DOHH2 (cell line): ENCODE data around the gene CAPN2.

Experiments
- H3F3A ChIP-seq: fragments of 200-600 bp; sonication (generic), shearing (Covaris generic); 2 replicates; pipeline ENCODE4 v1.6.0; 2016; ENCODE audit warnings: antibody characterized with exemption, mild to moderate bottlenecking; ENCODE audit not compliant: control insufficient read depth, insufficient read depth
- H3K27ac ChIP-seq: fragments of 200-600 bp; sonication (generic); 2 replicates; pipeline ENCODE4 v1.5.1; 2014; ENCODE audit warnings: low read depth, mild to moderate bottlenecking, low read length, moderate library complexity
- H3K27me3 ChIP-seq: fragments of 200-600 bp; sonication (generic); 2 replicates; pipeline ENCODE4 v1.6.1; 2014; ENCODE audit warnings: mild to moderate bottlenecking, low read length, mixed read lengths; ENCODE audit not compliant: control insufficient read depth
- H3K36me3 ChIP-seq: fragments of 200-600 bp; sonication (generic); 2 replicates; pipeline ENCODE4 v1.6.1; 2014; ENCODE audit warnings: mild to moderate bottlenecking, low read length, moderate library complexity, mixed read lengths; ENCODE audit not compliant: control insufficient read depth
- H3K4me1 ChIP-seq: fragments of 200-600 bp; sonication (generic); 2 replicates; pipeline ENCODE4 v1.6.1; 2014; ENCODE audit warnings: mild to moderate bottlenecking, low read length, mixed read lengths; ENCODE audit not compliant: control insufficient read depth
- H3K4me2 ChIP-seq: fragments of 200-600 bp; sonication (generic); 2 replicates; pipeline ENCODE4 v1.6.0; 2014; ENCODE audit warnings: mild to moderate bottlenecking, low read length, moderate library complexity
- H3K4me3 ChIP-seq: fragments of 200-600 bp; sonication (generic); 2 replicates; pipeline ENCODE4 v1.5.1; 2014; ENCODE audit warnings: mild to moderate bottlenecking, low read length, mixed read lengths
- H3K79me2 ChIP-seq: fragments of 200-600 bp; sonication (generic); 2 replicates; pipeline ENCODE4 v1.6.1; 2014; ENCODE audit warnings: mild to moderate bottlenecking, low read length, mixed read lengths; ENCODE audit not compliant: control insufficient read depth
- H3K9me2 ChIP-seq: fragments of 200-600 bp; sonication (generic); replicated peaks from 2 replicates; pipeline ENCODE4 v1.6.1; 2014; ENCODE audit warnings: mild to moderate bottlenecking, low read length, mixed read lengths; ENCODE audit not compliant: control insufficient read depth
- H3K9me3 ChIP-seq: fragments of 200-600 bp; sonication (generic); 2 replicates; pipeline ENCODE4 v1.6.1; 2014; ENCODE audit warnings: antibody characterized with exemption, low read length, mixed read lengths; ENCODE audit not compliant: control insufficient read depth, insufficient read depth
- H4K20me1 ChIP-seq: fragments of 200-600 bp; sonication (generic); 2 replicates; pipeline ENCODE4 v1.6.0; 2014; ENCODE audit warnings: low read depth, mild to moderate bottlenecking, antibody characterized with exemption, low read length, moderate library complexity; ENCODE audit not compliant: control insufficient read depth, insufficient read depth
- EZH2phosphoT487 ChIP-seq: fragments of 200-600 bp; sonication (generic); IDR thresholded peaks from 2 replicates; pipeline ENCODE4 v1.6.1; 2017; ENCODE audit warnings: borderline replicate concordance, mild to moderate bottlenecking, antibody characterized with exemption, low read length, moderate library complexity, mixed read lengths
- TF ChIP-seq, protein P1 (sequence below): fragments of 200-600 bp; sonication (generic); IDR thresholded peaks from one replicate; pipeline ENCODE4 v1.5.1; 2014; ENCODE audit warnings: antibody characterized with exemption, mild to moderate bottlenecking, low read depth, low read length; ENCODE audit not compliant: poor library complexity, severe bottlenecking

Gene CAPN2

DNA sequence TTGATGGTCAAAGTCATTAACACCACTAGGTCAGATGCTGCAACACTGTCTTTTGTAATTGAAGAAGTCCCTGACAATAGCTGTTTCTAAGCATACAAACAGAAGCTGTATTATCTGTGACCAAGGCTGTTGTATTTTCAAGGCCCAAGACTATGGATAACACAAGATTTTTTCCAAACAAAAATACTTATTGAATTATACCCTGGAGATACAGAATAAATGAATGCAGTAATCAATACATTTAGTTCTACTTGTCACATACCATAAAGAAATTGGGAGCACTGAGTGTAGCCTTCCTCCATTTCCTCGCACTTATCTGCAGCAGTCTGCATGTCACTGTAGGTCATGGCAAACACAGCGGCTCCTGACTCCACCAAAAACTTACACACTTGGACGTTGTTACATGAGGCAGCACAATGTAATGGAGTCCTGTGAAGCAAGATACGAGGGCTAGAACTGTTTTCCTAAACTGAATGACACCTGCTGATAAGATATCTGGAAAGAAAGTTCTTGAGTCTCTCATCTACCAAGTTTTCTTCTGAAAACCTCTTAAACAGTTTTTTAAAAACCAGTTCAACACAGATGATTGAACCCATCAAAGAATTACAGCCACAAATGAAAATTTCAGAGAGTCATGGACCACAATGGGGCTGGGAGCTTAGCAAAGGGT lies 76.5 kb downstream of the CAPN2 start:
- Histone ChIP-seq H3K4me1 (peaks cover 8% of the 10 kb centered on the region), H3K36me3 (peaks cover 27% of the 10 kb centered on the region), H3K4me2 (no peak overlapping the region), H3K4me3 (no peak overlapping the region), H3F3A (no peaks in the 10 kb centered on the region), H3K27ac (no peak overlapping the region), H3K79me2 (no peaks in the 10 kb centered on the region), H3K27me3 (no peaks in the 10 kb centered on the region), H4K20me1 (no peaks in the 10 kb centered on the region), H3K9me2 (no peaks in the 10 kb centered on the region), H3K9me3 (no peaks in the 10 kb centered on the region)
- no peak for TF ChIP-seq EZH2phosphoT487
- TF ChIP-seq, protein P1, sequence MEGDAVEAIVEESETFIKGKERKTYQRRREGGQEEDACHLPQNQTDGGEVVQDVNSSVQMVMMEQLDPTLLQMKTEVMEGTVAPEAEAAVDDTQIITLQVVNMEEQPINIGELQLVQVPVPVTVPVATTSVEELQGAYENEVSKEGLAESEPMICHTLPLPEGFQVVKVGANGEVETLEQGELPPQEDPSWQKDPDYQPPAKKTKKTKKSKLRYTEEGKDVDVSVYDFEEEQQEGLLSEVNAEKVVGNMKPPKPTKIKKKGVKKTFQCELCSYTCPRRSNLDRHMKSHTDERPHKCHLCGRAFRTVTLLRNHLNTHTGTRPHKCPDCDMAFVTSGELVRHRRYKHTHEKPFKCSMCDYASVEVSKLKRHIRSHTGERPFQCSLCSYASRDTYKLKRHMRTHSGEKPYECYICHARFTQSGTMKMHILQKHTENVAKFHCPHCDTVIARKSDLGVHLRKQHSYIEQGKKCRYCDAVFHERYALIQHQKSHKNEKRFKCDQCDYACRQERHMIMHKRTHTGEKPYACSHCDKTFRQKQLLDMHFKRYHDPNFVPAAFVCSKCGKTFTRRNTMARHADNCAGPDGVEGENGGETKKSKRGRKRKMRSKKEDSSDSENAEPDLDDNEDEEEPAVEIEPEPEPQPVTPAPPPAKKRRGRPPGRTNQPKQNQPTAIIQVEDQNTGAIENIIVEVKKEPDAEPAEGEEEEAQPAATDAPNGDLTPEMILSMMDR, result no peak

DNA sequence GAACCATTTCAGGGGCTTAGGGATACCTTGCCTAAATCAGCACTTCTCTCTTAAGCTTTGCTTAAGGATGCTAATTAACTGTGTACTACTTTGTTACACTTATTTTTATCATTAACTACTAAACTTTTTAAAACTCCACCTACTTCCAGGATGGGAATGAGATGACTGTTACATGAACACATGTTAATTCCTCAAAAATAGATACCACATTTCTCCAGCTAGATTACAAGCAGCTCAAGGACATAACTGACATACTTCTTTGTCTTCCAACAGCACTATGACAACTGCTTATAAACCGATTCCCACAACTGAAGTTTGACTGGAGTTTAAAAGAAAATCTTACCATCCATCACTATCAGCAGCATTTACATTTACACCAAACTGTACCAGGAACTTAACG lies 79.7 kb downstream of the CAPN2 start:
- no peaks in the 10 kb centered on the region for H3F3A ChIP-seq
- no peak for TF ChIP-seq EZH2phosphoT487
- TF ChIP-seq, protein P1, result no peak
- H3K4me3 ChIP-seq, result no peak overlapping the region
- no peaks in the 10 kb centered on the region for H3K79me2 ChIP-seq
- H4K20me1 ChIP-seq, result no peaks in the 10 kb centered on the region
- peaks cover 8% of the 10 kb centered on the region for H3K4me1 ChIP-seq
- H3K9me2 ChIP-seq, result no peaks in the 10 kb centered on the region
- no peak overlapping the region for H3K4me2 ChIP-seq
- H3K36me3 ChIP-seq, result peaks cover 36% of the 10 kb centered on the region
- no peak overlapping the region for H3K27ac ChIP-seq
- H3K27me3 ChIP-seq, result no peaks in the 10 kb centered on the region
- H3K9me3 ChIP-seq, result no peaks in the 10 kb centered on the region

- Histone ChIP-seq H3K9me2 (no peaks in the 10 kb centered on the region), H3K4me2 (no peak overlapping the region), H3K4me1 (peaks cover 8% of the 10 kb centered on the region), H4K20me1 (no peaks in the 10 kb centered on the region), H3K4me3 (no peak overlapping the region), H3K79me2 (no peaks in the 10 kb centered on the region), H3K27ac (no peak overlapping the region), H3K36me3 (peaks cover 44% of the 10 kb centered on the region), H3K27me3 (no peaks in the 10 kb centered on the region), H3F3A (no peaks in the 10 kb centered on the region), H3K9me3 (no peaks in the 10 kb centered on the region)
- TF ChIP-seq EZH2phosphoT487, result no peak
- TF ChIP-seq, protein P1, result no peak
Observed at GRCh38 chr1:223793716-223794115, 81.4 kb downstream of the CAPN2 start.
